ENCODE data around the gene E2F3.
"Not testable (repeated sequence)": the region's sequence is repeated elsewhere in the genome, so short reads cannot be mapped to it uniquely, and the experiment has no call there.

The E2F3 gene

DNA sequence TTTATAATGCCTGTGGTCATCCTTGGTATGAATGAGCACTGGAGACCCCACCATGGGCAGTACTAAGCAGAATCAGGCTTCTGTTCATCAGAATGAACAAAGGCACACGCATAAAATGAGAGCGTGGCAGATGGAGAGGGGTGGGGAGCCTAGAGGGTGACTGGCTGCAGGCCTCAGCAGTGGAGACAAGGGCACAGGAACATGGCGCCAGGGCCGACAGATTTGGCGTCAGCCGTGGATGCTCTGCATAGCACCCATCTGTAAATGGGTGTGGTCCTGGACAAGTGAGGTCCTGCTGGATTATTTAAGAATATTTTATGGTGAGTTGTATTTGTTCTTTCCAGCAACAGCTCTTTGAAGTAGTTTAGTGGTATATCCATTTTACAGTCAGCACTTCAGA is 33.1 kb downstream of the E2F3 start:
- no peak for DNase-seq

DNA sequence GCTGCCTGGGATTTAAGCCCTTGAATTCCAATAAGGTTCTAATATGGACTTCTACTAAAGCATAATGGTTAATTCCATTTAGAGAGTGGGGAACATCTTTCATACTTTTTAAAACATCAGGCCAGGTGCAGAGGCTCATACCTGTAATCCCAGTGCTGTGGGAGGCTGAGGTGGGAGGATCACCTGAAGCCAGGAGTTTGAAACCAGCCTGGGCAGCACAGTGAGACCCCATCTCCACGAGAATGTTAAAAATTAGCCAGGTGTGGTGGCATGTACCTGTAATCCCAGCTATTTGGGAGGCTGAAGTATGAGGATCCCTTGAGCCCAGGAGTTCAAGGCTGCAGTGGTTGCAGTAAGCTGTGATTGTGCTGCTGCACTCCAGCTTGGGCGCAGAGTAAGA is 35.0 kb downstream of the E2F3 start:
- DNase-seq: no peak

DNA sequence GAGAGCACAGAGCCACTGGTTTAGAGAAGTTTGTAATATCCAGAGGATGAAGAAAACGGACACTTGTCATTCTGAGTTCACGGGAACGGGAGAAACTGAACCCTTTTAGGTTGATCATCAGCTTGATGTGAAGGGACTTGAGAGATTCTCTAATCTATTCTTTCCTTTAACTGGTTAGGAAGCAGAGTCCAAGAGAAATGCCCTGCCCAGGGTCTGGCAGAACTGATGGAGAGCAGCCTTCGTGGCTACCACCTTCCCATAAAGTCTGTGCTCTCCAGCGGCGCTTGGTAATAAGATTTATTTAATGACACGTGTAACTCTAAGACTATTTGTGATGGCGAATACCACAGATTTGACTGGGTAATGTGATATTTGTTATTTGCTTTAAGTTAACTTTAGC is 36.0 kb downstream of the E2F3 start:
- DNase-seq: no peak

DNA sequence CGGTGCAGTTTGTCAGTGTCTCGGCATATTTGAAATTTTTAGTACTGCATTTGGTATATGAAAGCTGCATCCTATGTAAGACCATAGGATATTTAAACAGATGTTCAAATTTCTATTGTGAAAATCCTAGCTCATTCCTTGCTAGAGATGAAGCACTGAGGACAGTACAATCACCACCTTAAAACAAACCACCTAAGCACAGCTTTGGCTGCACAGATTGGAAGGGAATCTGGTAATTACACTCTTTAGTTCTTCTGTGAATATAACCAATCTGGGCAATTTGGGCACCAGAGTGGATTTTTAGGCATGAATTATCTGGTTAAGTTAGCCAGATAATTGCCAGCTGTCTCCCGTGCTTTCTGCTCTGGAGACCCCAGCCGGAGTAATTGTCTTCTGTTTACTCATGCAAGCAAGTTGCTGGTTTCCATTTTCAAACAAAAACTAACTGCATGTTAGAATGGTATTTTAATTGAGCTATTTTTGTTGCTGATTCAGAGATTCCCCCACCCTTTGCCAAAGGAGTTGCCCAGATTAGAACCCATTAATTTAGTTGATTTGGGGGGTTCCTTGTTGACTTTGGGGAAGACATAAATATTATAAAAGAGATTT is 36.9 kb downstream of the E2F3 start:
- no peak for DNase-seq

DNA sequence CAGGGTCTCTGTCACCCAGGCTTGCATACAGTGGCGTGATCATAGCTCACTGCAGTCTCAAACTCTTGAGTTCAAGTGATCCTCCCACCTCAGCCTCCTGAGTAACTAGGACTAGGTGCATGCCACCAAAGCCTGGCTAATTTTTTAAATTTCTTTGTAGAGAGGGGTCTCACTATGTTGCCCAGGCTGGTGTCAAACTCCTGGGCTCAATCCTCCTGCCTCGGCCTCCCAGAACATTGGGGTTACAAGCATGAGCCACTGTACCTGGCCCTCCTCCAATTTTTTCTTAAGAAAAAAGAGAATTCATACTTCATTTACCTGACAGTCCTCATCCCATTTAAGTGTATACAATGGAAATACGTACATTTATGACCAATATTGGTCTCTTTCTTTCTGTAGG is 37.9 kb downstream of the E2F3 start:
- no peak for DNase-seq

DNA sequence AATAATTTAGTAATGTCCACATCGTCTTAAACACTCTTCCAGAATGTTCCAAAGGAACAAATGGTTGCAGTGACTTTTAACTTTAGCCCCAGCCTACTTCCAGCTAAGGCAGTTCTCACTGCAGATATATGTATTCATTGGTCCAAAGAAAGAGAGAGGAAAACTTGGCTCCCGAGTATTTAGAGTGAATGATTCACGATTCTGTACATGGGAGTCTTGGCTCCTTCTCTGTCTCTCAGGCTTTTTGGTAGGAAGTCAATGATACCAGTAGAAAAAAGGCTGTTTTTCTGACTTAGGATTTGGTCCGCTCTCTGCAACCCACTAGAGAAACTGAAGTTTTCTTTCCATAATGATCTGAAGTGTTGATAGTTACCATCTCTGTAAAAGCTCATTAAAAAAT is 38.6 kb downstream of the E2F3 start:
- DNase-seq: no peak

DNA sequence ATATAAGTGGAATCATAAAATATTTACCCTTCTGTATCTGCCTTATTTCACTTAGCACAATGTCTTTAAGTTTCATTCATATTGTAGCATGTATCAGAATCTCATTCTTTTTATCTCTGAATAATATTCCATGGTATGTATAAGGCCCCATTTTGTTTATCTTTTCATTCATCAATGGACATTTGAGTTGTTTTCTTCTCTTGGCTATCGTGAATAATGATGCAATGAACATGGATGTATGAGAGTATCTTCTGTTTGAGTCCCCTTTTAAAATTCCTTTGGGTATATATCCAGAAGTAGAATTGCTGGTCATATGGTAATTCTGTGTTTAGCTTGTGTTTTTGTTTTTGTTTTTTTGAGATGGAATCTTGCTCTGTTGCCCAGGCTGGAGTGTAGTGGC is 39.6 kb downstream of the E2F3 start:
- DNase-seq: no peak

DNA sequence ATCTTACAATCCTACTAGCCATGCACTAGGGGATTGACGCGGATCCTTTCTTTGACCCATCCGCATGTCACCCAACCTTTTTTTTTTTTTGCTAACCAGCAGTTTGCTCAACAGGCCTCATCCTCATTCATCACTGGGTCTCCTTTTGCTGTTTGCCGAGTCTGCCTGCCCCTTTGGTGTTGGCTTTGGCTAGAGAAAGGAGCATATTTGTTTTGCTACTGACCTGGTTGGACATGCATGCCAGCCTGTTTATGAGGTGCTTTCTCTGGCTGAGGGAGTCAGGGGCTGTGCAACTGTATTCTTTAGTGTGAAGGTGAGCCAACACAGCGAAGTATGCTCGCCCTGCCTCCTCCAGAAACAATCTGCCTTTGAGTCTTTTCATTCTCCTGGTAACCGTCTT is 40.2 kb downstream of the E2F3 start:
- DNase-seq: no peak

DNA sequence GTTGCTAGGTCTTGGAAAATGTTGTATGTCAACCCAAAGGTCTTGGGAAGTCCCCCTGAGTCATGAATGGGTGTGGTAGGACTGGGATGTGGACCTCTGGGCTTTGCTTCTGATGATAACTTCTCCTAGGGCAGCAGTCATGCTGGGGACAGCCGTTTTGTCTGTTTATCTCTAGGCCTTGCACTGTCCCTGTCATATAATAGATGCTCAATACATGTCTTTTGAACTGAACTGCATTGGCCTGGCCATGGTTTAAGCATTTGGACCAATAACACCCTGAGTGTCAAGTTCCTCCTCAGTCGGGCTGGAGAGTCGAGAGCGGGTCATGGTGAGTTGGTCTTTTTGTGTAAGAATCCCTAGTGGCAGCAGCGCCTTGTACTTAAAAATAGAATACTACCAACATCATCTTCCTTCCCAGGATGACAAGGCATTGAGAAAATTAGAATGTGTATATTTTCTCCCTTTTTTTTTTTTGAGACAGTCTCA is 43.1 kb downstream of the E2F3 start:
- no peak for DNase-seq

DNA sequence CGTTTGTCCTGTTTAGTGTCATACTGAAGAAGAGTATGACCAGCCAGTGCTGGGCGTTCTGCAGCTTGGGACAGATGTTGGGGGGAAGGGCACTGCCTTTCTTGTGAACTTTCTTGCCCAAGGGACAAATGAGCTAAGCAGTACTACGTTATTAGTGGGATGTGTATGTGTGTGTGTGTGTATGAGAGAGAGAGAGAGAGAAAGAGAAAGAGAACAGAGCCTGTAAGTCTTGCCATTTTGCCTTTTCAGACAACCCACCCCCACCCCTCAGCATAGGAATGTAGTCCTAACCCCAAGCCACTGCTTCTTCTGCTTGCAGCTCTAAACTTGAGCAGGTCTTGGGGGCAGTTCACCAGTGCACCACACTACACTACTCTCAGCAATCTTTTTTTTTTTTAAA is 45.5 kb downstream of the E2F3 start:
- DNase-seq: no peak

DNA sequence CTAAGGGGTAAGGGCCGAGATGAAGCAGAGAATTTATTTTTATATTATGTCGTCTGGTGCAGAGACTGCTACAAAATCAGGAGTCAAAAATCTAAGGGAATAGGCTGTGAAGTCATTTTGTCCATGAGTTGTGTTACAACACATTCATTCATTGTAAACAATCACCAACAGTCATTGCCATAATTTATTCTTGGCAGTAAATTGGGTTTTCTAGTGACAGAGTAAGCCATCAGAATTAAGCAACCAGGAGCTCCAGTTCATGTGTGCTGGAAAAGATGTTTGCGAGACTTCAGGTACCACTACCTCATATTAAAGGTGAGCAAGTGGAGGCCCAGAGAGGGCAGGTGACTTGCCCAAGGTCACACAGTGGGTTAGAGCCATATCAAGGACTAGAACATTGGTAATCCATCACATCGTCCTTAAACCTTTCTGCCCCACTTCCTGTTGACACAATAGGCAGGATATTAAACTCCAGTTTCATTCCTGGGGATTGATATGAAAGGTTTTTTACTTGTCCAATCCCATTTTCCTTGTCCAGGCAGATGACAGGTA is 46.0 kb downstream of the E2F3 start:
- DNase-seq: no peak

DNA sequence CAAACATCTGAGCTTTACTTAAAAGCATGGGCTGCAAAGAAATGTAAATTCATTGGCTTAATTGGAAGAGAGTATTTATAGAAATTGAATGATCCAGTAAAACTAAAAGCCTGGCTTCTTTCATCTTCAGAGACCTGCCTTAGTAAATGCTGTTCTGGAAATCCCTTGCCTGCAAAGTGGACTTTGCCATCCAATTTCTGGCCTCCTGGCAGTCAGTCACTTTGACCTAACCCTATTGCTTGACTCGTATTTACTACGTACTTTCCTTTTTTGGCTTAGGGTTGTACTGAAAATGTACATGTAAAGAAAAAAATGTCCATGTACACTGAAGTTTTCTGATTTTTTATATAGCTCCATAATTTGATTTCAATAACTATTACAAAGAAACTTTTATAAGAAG is 47.1 kb downstream of the E2F3 start:
- no peak for DNase-seq

DNA sequence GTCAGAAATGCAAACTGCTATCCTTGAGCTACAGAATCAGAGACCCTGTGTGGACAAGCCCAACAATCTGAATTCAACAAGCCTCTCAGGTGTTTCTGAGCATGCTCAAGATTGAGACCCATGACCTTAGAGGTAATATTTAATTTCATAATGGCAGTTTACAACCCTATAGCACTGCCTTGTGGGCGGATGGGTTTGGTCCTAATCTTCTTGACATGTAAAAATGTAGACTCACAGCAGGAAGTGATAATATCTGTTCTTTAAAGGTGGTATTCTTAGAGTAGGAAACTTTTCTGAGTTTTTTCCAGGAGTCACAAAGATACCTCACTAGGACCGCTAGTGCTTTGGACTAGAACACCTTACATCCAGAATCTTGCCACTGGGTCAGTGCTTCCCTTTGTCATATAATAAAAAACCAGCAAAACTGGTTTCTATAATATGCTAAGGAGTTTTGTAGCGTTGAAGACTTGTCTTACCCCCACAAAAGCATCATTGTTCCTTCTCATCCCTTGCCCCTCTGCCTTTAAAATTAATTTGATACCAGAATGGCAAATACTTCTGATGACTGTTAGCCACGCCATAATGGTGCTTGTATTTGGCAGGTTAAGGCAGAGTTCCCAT is 52.6 kb downstream of the E2F3 start:
- no peak for DNase-seq

DNA sequence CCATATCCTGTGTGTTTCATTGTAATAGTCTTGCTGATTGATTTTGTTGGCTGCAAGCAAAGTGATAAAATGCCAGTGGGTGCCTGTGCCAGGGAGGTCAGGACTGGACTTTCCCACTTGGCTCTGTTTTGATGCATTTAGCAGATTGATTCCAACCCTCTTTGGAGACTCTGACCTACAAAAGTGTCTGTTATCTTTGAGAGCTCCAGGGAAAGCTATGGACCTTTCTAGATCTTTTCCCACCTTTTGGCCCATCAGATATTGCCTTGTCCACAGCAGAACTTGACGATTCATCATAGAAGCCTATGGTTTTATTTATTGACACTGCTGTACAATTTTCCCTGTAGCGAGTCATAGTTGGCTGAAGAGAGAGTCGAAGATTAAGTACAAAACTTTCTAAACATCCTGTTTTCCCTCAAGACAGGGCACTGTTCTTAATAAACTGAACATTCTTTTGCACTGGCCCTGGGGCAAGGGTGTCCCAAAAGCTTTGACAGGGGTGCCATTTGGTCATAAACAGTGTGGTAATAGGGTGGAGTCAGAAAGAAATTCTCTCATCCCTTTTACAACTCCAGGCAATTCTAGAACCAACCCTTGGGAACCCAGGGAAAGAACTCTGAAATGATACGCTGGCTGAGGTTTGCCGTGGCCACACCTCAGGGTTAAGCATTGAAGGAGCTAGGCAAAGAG is 53.7 kb downstream of the E2F3 start:
- no peak for DNase-seq

DNA sequence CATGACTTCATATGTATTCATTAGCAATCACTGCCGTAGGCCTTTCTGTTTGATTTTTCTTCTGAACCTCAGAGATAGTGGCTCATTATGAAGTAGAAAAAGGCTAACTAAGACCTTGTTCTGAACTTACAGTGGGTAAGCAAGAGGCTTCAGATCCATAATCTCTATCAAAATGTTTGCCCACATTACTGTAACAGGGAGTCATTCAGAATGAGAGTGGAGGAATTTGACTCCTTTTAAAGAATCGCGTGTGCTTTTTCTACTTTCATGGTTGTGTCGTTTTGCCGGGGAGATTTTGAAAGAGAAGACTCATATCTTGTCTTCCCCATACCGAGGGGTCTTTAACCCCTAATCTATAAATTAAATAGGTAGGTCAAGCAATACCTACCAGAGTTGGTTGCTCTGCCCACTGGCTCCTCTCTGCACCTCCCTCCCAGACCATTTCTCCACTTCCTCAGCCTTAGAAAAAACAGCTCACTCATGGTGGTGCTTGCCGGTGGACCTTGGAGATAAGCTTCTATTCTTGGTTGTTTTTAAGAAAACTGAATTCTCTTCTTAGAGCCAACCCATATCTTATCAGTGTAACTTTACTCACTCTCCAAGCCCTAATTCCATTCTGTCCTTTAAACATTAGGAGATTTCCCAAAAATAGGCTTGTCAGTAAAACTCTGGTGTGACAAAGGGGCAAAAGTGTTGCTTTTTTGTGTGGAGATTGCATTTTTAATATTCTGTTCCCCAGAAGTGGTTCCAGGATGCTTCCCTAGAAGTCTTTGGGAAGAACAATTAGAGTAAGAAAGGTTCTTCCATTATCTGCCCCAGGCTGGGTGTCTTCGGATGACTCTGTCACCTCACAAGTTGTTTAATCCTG is 56.6 kb downstream of the E2F3 start:
- no peak for DNase-seq

DNA sequence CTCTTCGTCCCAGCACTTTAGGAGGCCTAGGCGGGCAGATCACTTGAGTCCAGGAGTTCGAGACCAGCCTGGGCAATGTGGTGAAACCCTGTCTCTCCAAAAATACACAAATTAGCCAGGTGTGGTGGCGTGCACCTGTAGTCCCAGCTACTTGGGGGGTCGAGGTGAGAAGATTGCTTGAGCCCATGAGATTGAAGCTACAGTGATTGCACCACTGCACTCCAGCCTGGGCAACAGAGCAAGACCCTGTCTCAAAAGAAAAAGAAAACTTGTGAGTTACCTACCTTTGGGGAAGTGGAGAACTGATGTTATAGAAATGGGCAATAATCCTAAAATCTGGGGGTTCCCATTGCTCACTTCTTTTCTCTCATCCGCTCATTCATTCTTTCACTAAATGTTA is 58.0 kb downstream of the E2F3 start:
- DNase-seq: no peak

DNA sequence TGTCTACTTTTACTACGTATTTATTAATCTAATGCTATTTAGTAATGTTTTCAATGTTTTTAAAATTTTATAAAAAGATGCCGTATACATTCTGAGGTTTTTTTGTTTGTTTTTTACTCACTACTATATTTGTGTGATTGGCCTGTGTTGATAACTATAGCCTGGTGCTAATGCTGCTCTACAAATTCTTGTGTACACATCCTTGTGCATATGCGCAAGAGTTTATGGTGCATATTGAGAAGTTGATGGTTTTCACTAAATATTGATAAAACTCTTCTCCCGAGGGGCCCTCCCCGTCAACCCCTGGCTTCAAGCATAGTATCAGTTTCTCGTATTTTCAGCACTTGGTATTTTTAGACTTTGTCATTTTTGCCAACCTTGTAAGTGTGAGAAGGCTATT is 59.9 kb downstream of the E2F3 start:
- no peak for DNase-seq

DNA sequence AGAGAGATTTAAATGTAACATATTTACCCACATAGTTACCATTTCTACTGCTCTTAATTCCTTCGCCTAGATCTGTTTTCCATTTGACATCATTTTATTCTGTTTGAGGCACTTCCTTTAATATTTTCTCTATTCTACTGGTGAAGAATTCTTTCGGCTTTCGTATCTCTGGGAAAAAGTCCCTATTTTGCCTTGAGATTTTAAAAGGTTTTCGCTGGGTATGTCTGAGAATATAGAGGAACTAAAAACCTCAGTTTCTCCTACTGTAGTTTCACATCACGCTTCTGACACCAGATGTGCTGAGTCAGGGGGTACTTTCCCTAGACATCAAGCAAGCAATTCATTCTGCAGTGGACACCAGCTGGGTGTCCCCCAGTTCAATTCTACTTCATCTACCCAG is 61.7 kb downstream of the E2F3 start:
- no peak for DNase-seq

DNA sequence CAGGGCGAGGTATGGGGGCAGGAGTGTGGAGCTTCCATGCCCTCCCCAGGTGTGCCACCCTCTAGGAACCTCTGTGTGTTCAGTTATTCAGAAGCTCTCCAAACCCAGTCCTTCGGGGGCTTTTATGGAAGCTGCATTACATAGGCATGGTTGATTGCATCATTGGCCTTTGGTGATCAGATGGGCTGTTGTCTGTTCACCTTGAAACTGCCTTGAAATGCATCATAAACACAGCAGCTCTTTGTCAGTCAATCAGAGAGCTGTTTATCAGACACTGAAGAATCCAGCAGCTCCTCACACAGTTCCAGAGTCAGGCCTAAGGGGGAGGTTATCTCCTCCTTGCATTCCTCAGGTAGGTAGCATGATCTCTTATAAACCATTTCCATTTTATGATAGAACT is 62.4 kb downstream of the E2F3 start:
- no peak for DNase-seq

DNA sequence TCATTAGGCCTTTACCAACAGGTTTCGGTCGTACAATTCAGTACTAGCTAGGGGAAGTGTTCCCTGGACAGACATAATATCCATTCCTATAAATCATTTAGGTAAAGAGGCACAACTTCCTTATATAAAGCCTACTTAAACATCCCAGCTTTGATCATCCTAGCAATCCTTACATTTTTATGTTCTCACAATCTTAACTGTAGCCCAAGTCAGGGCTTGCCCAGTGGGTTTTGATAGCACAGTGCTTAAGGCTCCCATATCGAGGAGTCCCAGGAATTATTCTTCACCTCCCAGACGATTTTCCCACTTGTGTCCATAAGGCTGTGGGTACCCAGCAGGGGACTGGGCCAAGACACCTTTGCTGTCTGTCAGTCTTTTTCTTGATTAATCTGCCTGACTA is 63.2 kb downstream of the E2F3 start:
- DNase-seq: no peak

DNA sequence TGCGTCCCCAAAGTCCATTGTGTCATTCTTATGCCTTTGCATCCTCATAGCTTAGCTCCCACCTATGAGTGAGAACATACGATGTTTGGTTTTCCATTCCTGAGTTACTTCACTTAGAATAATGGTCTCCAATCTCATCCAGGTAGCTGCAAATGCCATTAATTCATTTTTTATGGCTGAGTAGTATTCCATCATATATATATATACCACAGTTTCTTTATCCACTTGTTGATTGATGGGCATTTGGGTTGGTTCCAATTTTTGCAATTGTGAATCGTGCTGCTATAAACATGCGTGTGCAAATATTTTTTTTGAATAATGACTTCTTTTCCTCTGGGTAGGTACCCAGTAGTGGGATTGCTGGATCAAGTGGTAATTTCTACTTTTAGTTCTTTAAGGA is 63.9 kb downstream of the E2F3 start:
- DNase-seq: not testable (repeated sequence)

DNA sequence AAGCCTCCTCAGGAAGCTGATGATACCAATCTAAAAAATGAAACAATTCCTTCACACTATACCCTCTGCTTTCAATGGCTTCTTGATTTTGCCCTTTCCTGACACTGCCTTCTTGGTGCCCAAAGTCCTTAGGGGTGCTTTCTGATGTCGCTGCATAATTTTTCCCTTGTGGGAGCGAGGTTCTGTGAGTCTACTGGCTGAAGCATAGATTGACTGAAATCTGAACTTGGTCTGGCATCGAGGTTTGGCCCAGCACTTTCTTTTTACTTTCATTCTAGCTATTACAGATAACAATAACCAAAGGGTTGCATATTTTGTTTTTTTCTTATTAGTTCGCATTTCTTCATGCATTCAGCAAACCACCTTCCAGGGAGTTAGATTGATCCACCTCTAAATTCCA is 65.8 kb downstream of the E2F3 start:
- DNase-seq: no peak

DNA sequence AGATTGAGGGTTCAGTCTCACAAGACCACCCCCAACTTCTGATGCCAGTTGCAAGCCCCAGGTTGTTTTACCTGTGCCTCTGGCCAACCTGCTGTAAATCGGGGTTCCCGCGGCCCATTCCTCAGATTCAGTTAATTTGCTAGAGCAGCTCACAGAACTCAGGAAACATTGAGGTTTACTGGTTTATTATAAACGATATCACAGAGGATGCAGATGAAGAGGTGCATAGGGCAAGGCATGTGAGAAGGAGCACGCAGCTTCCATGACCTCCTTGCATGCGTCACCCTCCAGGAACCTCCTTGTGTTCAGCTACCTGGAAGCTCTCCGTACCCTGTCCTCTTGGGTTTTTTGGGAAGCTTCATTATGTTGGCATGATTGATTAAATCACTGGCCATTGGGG is 66.5 kb downstream of the E2F3 start:
- DNase-seq: no peak

Measured in activated gamma-delta T cell treated with Interleukin-2 at 50 U/mL for 16 hours (primary cell).